Stomach (tissue), 9 donors: ENCODE measurements around the gene SPECC1. TPM values are rescaled to one million over a fixed set of nuclear protein-coding genes. Genes with fewer than 3 reads are reported as not detected.
"Not testable (repeated sequence)": the region's sequence is repeated elsewhere in the genome, so short reads cannot be mapped to it uniquely, and the experiment has no call there.

ENCODE experiments used
- DNase-seq, 2 donors: peaks; one replicate each; pipeline versions ENCODE4 v3.0.0 to v3.0.0-alpha.2; 2013 to 2019
- H3K27ac ChIP-seq, 5 donors: fragments of 200-600 bp in 4 of 5; sonication (generic) in 4 of 5; one replicate each; pipeline ENCODE4 v1.5.1; 2013 to 2019; ENCODE audit warnings: mild to moderate bottlenecking in 1 of 5, moderate library complexity in 1 of 5
- H3K27me3 ChIP-seq, 3 donors: fragments of 200-600 bp; sonication (generic); one replicate each; pipeline ENCODE4 v1.5.1; 2017 to 2019; ENCODE audit warnings: mixed run types in 1 of 3
- H3K36me3 ChIP-seq, 4 donors: fragments of 200-600 bp; sonication (generic); 1 replicate in 3 of 4; 2 replicates in 1 of 4; pipeline ENCODE4 v1.5.1; 2016 to 2019
- H3K4me1 ChIP-seq, 4 donors: fragments of 200-600 bp; sonication (generic); one replicate each; pipeline ENCODE4 v1.5.1; 2016 to 2019
- H3K4me3 ChIP-seq, 4 donors: fragments of 200-600 bp; sonication (generic) in 3 of 4; one replicate each; pipeline ENCODE4 v1.5.1; 2016 to 2019; ENCODE audit warnings: mild to moderate bottlenecking in 1 of 4
- H3K9me3 ChIP-seq, 4 donors: fragments of 200-600 bp; sonication (generic); one replicate each; pipeline ENCODE4 v1.5.1; 2016 to 2019
- WGBS, 5 donors: extraction: QIAGEN DNeasy Blood & Tissue Kit in 3 of 5; methylation state at CpG; one replicate each; pipeline versions ENCODE4 v1.1.5 to v1.1.7; 2013 to 2018; 5-methylcytosine and 5-hydroxymethylcytosine counted together
- intact Hi-C: fragments of 100-400 bp; cut with DNase I; formaldehyde crosslinking; loops from one replicate; pipeline ENCODE4 v1.15.1; 2023; ENCODE audit warnings: low total_unique reads
- polyA plus RNA-seq, 3 donors: library from polyadenylated mRNA; stranded (reverse); fragments of 200-250 nt; gene quantifications; one replicate each; pipeline ENCODE4 v1.2.3, GENCODE V29; 2013
- small RNA-seq, 4 donors: library from RNA; depleted of rRNA; stranded (forward); fragments of <200 nt; gene quantifications; one replicate each; pipeline ENCODE3, GENCODE V24; 2016
- total RNA-seq, 5 donors: library from RNA; depleted of rRNA; stranded (reverse); fragments of >200 nt; gene quantifications; one replicate each; pipeline versions ENCODE4 v1.1.0 to v1.2.3, GENCODE V29; 2014 to 2016
- donor health status: healthy with polysubstance abuse.
- donor health status: Bipolar disorder and iron deficiency.
- donor health status: healthy.

The SPECC1 gene
- total and polyA plus RNA-seq, 8 donors, result 12.8 to 161 (median 34.5) TPM

DNA sequence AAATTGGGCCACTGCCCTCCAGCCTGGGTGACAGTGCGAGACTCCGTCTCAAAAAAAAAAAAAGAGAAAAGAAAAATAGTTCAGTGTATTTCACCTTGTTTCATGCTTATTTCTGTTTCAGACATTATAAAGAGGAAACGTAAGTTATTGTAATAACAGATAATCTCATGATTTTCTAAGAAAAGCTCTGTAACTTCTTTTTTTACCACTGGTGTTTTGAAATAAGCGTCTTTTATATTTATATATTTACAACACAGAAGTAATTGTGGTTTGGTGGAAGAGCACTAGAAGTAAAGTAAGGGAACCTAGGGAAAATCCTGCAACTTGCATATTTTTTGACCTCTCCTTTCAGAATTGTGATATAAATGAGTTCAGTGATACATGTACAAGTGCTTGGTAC is 354.7 kb downstream of the SPECC1 start:
- H3K27me3 ChIP-seq, intact Hi-C loops, H3K36me3 ChIP-seq, DNase-seq, H3K4me1 ChIP-seq, H3K4me3 ChIP-seq, H3K9me3 ChIP-seq, H3K27ac ChIP-seq: not testable (repeated sequence)
- WGBS, 5 donors, result 68 to 84% (median 76%) methylated on average over 4 of the region's 4 CpGs

Small RNAs within 50 kb of the gene (small RNA-seq; reads per million reads assigned to genes)
- gene AC008088.1, result 0 reads per million in 4 donors
- 0 reads per million in 4 donors for gene RNU6-1057P
- 0 reads per million in 4 donors for gene RNU6-258P
- 0 reads per million in 4 donors for gene RNU6-467P

Other genes starting within 250 kb of the SPECC1 start
- gene ULK2, start 141.4 kb upstream of the SPECC1 start, total RNA-seq, result 100 to 1,000 TPM in 1 of 5 donors, 10 to 100 TPM in 3, under 1 TPM in 1; 0.29 to 254 (median 22.7) TPM
- 1 to 10 TPM; 6.3 to 7.2 (median 6.4) TPM for gene ULK2, start 141.4 kb upstream of the SPECC1 start, polyA plus RNA-seq
- gene AKAP10, start 31.5 kb upstream of the SPECC1 start, total RNA-seq, result 10 to 100 TPM; 24.6 to 54.5 (median 35.2) TPM
- gene AKAP10, start 31.5 kb upstream of the SPECC1 start, polyA plus RNA-seq, result 1 to 10 TPM; 5.1 to 9.5 (median 8.9) TPM